Stimulated activated CD4-positive, alpha-beta T cell treated with anti-CD3 and anti-CD28 coated beads, Interleukin-15, amount 100 ng/mL, for 1 hour (primary cell): ENCODE results near the gene METTL4.
"Not testable (repeated sequence)": the region's sequence is repeated elsewhere in the genome, so short reads cannot be mapped to it uniquely, and the experiment has no call there.

Experiments
- DNase-seq, 2 donors: peaks; one replicate each; pipeline ENCODE4 v3.0.0-alpha.2; 2020; ENCODE audit warnings: low read depth in 1 of 2, low spot score in 1 of 2

Gene METTL4

DNA sequence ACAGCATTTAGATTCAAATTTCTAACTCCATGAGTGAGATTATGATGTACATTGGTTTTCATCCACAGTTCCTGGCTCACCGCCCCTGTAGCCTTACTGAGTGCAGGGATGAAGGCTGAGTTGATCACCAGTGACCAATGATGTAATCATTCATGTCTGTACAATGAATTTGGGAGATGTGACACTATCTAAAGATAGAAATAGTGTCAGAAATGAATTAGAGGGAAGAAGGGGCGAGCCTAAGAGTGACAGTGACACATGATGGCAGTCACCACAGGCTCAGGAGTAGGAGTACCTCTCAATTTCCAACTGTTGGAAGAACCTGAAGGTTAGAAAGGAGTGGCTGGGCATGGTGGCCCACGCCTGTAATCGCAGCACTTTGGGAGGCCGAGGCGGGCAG is 3.2 kb downstream of the METTL4 start:
- no peak for DNase-seq

GRCh38 chr18:2564373-2564772 is 6.9 kb downstream of the METTL4 start:
- DNase-seq, result no peak

GRCh38 chr18:2559249-2559648 is 12.1 kb downstream of the METTL4 start:
- no peak for DNase-seq

- DNase-seq, result no peak
Measured at GRCh38 chr18:2557536-2557935, 13.8 kb downstream of the METTL4 start.

GRCh38 chr18:2555895-2556294 is 15.4 kb downstream of the METTL4 start:
- no peak for DNase-seq

DNA sequence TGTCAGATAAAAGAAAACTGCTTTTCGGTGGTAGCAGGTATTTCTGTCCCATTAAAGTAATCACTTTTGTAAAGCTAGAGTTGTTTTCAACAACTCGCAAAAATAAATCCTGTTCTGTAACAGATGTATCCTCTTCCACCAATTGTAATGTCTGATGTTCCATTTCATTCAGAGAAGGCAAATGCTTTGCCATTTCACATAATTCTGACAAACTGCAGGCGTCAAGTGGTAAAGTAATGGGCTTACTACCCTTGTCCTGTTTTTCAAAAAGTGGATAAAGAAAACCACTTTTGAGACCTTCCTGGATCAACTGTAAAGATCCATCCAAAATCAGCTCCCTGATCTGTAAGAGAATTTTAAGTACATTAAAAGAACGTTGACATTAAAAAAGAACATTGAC is 16.6 kb downstream of the METTL4 start:
- DNase-seq, result no peak

DNA sequence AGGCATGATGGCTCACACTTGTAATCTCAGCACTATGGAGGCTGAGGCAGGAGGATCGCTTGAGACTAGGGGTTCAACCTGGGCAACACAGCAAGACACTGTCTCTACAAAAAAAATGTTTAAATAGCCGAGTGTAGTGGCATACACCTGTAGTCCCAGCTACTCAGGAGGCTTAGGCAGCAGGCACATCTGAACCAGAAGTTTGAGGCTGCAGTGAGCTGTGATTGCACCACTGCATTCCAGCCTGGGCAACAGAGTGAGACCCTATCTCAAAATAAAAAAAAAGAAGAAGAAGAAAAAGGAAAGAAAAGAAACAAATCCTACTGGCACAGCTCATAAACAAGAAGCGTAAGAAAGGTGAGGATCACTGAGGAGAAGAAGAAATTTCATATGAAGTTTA is 19.9 kb downstream of the METTL4 start:
- no peak for DNase-seq

DNA sequence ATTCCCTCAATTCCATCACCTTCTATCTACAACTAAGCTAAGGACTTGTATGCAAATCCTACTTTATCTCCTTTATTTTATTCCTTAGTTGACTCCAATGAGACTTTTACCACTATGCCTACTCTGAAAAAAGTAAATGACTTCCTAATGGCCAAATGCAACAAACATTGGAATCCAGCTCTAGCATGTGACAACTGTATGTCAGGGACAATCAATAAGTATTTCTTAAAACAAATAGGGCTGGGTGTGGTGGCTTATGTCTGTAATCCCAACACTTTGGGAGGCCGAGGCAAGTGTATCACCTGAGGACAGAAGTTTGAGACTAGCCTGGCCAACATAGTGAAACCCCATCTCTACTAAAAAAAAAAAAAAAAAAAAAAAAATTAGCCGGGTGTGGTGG is 21.8 kb downstream of the METTL4 start:
- no peak for DNase-seq

DNA sequence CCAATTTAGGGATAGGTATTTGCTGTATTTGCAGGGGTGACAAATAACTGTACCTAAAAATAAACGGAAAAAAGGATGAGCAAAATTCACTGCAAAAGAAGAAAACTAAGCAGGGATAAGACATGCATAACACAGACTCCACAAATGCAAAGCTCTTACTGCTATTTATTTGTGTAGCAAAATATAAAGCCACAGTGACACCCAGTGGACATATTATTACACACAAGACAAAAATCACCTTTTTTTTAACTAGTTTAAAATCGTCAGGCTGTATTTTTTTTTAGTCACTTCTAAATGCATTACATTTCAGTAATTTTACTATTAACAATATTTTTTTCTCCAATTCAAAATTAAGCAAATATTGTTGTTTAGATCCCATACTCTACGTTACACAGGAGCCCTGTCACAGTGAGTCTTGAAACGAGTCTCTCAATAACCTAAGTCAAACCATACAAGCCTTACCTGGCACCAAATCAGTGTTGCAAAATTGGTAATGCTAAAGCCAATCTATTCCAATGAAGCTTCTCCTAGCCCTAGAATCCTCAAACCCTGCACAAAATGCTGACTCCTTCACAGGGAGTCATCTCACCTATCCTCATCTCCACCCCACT is 23.7 kb downstream of the METTL4 start:
- no peak for DNase-seq

DNA sequence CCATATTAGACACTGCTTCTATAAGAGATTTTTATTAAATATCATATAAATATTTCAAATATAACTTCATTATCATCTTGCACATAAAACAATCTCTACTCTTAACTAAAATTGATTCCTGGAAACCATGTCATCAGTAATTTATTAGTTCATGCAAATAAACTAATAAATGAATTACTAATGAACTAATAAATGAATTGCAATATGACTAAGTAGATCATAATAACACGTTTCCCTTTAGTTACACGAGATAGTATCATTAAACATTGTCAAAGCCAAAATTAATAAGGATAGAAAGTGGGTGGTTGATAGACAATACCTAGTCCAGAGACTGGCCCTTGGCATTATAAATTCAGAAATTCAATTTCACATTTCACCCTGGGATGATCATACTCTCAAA is 26.1 kb downstream of the METTL4 start:
- DNase-seq, result no peak

- not testable (repeated sequence) for DNase-seq
Measured at GRCh38 chr18:2541925-2542563, 29.3 kb downstream of the METTL4 start.

- no peak for DNase-seq
Measured at GRCh38 chr18:2540575-2540974, 30.7 kb downstream of the METTL4 start.

DNA sequence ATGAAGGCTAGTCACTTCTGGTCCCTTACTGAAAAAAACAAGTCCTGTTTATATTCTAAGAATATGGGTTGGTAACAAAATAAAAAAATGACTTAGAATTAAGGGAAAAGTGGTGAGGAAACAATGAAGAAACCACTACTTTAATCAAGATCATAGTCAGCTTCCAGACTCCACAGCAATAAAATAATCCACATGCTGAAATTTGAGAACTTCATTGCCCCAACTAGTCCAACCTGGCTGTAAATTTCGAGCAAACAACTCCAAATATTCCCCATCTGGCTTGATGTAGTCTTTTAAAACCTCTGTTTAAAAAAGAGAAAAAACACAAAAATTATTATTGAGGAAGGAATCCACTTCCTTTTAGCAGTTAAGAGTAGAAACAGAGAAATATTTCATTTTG is 32.5 kb downstream of the METTL4 start:
- no peak for DNase-seq

- no peak for DNase-seq
Measured at GRCh38 chr18:2538236-2538635, 33.1 kb downstream of the METTL4 start.

- no peak for DNase-seq
Measured at GRCh38 chr18:2537296-2537695, 34.0 kb downstream of the METTL4 start.

DNA sequence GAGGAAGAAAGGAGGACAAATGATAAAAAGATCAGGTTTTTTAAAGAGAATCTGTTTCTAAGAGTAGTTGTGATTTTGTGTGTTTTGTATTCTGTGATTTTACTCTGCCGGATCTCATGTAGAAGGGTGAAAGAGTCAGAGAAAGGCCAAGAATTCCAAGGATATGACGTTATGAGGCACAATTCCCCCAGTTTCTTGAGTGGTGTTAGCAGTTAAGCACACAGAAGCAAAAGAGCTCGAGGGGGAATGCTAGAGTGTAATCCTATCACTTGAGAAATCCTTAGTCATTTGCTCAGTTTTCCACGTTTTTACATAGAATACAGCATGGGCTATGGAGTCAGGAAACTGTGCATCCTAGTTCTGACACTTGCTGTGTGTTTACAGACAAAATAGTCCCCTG is 34.8 kb downstream of the METTL4 start:
- no peak for DNase-seq

- DNase-seq, result no peak
Measured at GRCh38 chr18:2536063-2536462, 35.2 kb downstream of the METTL4 start.

- no peak for DNase-seq
Measured at GRCh38 chr18:2535419-2535910, 35.8 kb downstream of the METTL4 start.

- DNase-seq, result no peak
Measured at GRCh38 chr18:2534906-2535305, 36.4 kb downstream of the METTL4 start.

GRCh38 chr18:2532797-2533196 is 38.5 kb downstream of the METTL4 start:
- no peak for DNase-seq

DNA sequence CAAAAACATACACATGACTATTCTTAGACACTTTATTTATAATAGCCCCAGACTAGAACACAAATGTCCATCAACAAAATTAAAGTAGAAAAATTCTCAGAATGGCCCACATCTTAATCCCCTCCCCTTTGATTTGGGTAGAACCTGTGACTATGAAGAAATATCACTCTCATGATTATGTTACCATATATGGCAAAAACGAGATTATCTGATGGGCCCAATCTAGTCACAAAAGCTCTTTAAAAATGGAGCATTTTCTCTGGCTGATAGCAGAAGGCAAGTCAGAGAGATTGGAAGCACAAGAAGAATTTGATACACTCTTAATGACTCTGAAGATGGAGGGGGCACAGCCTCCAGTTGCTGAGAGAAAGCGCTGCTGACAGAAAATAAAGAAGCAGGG is 39.6 kb downstream of the METTL4 start:
- no peak for DNase-seq

- no peak for DNase-seq
Measured at GRCh38 chr18:2529154-2529553, 42.2 kb downstream of the METTL4 start.

DNA sequence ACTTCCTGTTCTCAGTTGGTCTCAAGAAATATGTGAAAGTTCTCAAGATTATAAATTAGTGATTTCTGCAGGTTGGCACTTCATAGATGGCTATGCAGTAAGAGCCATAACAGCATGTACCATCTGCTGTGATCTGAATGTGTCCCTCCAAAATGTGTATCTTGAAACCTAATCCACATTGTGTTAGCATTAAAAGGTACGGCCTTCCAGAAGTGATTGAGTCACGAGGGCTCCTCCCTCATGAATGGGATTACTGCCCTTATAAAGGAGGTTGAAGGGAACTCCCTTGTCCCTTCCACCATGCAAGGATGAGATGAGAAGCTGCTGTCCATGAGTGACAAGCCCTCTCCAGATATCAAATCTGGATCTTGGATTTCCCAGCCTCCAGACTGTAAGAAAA is 45.0 kb downstream of the METTL4 start:
- DNase-seq, result no peak
